ENCODE results near the gene SENP7. TPM values are rescaled to one million over a fixed set of nuclear protein-coding genes. Genes with fewer than 3 reads are reported as not detected.
"Not testable (repeated sequence)": the region's sequence is repeated elsewhere in the genome, so short reads cannot be mapped to it uniquely, and the experiment has no call there.

The SENP7 gene, protein sequence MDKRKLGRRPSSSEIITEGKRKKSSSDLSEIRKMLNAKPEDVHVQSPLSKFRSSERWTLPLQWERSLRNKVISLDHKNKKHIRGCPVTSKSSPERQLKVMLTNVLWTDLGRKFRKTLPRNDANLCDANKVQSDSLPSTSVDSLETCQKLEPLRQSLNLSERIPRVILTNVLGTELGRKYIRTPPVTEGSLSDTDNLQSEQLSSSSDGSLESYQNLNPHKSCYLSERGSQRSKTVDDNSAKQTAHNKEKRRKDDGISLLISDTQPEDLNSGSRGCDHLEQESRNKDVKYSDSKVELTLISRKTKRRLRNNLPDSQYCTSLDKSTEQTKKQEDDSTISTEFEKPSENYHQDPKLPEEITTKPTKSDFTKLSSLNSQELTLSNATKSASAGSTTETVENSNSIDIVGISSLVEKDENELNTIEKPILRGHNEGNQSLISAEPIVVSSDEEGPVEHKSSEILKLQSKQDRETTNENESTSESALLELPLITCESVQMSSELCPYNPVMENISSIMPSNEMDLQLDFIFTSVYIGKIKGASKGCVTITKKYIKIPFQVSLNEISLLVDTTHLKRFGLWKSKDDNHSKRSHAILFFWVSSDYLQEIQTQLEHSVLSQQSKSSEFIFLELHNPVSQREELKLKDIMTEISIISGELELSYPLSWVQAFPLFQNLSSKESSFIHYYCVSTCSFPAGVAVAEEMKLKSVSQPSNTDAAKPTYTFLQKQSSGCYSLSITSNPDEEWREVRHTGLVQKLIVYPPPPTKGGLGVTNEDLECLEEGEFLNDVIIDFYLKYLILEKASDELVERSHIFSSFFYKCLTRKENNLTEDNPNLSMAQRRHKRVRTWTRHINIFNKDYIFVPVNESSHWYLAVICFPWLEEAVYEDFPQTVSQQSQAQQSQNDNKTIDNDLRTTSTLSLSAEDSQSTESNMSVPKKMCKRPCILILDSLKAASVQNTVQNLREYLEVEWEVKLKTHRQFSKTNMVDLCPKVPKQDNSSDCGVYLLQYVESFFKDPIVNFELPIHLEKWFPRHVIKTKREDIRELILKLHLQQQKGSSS
- 12.2 TPM for total RNA-seq
- long read RNA-seq, full-length matches to known transcripts = 6 of 9 reads
- long read RNA-seq, partial matches to known transcripts = 2 of 9 reads
- long read RNA-seq, other reads (novel, unspliced or antisense) = 1 of 9 reads

GRCh38 chr3:101512646-101513418 is at the start of gene SENP7:
Gene SENP7, minus strand, starts transcription at chr3:101513212. Its CDS starts 82 bp downstream, at chr3:101513130.
- ATAC-seq (peak; percentile 92), DNase-seq (peak; percentile 91)
- intact Hi-C loops (cut with micrococcal nuclease) = no loop called here

- DNase-seq (peak; percentile 93), ATAC-seq (peak; percentile 100)
- intact Hi-C loops (cut with micrococcal nuclease) = no loop called here
Observed at GRCh38 chr3:101561630-101562328, 48.8 kb upstream of the SENP7 start, which contains the start of gene TRMT10C. Gene TRMT10C, plus strand, starts transcription at chr3:101561868. Its CDS starts 2,914 bp downstream, at chr3:101564782.

GRCh38 chr3:101556064-101556463 is 43.1 kb upstream of the SENP7 start:
- intact Hi-C loops (cut with micrococcal nuclease) = no loop called here
- ATAC-seq = no peak
- DNase-seq = no peak

DNA sequence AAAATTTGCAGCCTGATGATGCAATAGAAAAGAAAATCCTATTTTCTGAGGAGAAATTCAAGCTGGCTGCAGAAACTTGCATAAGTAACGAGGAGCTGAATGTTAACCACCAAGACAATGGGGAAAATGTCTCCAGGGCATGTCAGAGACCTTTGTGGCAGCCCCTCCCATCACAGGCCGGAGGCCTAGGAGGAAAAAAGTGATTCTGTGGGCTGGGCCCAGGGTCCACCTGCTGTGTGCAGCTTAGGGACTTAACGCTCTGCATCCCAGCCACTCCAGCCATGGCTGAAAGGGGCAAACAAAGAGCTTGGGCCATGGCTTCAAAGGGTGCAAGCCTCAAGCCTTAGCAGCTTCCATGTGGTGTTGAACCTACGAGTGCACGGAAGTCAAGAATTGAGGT is 40.4 kb upstream of the SENP7 start:
- DNase-seq; ATAC-seq; intact Hi-C loops (cut with micrococcal nuclease): not testable (repeated sequence)

DNA sequence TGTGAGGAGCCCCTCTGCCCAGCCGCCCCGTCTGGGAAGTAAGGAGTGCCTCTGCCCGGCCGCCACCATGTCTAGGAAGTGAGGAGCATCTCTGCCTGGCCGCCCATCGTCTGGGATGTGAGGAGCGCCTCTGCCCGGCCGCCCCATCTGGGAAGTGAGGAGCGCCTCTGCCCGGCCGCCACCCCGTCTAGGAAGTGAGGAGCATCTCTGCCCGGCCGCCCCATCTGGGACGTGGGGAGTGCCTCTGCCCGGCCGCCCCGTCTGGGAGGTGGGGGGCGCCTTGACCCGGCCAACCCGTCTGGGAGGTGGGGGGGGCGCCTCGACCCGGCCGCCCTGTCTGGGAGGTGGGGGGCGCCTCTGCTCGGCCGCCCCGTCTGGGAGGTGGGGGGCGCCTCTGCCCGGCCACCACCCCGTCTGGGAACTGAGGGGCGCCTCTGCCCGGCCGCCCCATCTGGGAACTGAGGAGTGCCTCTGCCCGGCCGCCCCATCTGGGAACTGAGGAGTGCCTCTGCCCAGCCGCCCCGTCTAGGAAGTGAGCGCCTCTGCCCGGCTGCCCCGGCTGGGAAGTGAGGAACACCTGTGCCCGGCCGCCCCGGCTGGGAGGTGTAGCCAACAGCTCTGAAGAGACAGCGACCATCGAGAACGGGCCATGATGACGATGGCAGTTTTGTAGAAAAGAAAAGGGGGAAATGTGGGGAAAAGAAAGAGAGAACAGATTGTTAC is 38.5 kb upstream of the SENP7 start:
- intact Hi-C loops (cut with micrococcal nuclease); ATAC-seq; DNase-seq: not testable (repeated sequence)

- intact Hi-C loops (cut with micrococcal nuclease) = no loop called here
- ATAC-seq = peak; percentile 73
Observed at GRCh38 chr3:101549473-101549872, 36.5 kb upstream of the SENP7 start.

GRCh38 chr3:101548527-101549105 is 35.6 kb upstream of the SENP7 start:
- DNase-seq (no peak), ATAC-seq (no peak)
- intact Hi-C loops (cut with micrococcal nuclease) = no loop called here

More at GRCh38 chr3:101549473-101549872, 36.5 kb upstream of the SENP7 start:
- no peak for DNase-seq

GRCh38 chr3:101544161-101544850 is 31.3 kb upstream of the SENP7 start:
- intact Hi-C loops (cut with micrococcal nuclease) = no loop called here
- ATAC-seq (no peak), DNase-seq (no peak)

GRCh38 chr3:101542957-101543356 is 29.9 kb upstream of the SENP7 start:
- intact Hi-C loops (cut with micrococcal nuclease) = no loop called here
- DNase-seq = no peak
- no peak for ATAC-seq

- DNase-seq; ATAC-seq; intact Hi-C loops (cut with micrococcal nuclease): not testable (repeated sequence)
Observed at GRCh38 chr3:101536955-101537354, 23.9 kb upstream of the SENP7 start.

DNA sequence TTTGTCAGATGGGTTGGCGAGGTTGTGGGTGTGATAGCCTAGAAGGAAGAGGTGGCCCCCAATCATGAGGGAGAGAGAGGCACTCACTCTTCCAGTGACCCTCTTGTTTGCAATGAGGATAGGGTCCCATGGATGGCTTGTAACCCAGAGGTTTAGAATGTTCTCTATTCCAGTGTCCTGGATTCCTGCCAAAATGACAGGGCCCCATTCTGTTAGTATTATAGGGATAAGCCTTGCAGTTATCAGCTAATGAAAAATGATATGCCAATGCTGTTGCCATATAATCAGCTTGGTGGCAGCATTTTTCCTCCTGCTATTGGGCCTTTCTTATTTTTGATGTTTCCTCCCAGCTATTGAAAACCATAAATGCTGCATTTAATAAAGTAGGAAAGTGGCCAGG is 23.3 kb upstream of the SENP7 start:
- intact Hi-C loops (cut with micrococcal nuclease) = no loop called here
- no peak for ATAC-seq
- no peak for DNase-seq

DNA sequence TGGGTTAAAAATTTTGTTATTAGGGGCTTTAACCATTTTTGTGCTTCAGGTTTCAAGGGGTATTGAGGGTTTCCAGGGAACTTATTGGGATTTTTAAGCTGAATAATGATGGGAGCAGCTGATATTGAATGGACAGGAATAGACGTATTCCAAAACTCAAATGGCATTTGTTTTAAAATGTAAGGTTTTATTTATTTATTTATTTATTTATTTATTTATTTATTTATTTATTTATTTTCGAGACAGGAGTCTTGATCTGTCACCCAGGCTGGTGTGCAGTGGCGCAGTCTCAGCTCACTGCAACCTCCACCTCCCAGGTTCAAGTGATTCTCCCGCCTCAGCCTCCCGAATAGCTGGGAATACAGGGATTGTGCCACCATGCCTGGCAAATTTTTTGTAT is 22.2 kb upstream of the SENP7 start:
- intact Hi-C loops (cut with micrococcal nuclease) = no loop called here
- no peak for ATAC-seq
- no peak for DNase-seq

DNA sequence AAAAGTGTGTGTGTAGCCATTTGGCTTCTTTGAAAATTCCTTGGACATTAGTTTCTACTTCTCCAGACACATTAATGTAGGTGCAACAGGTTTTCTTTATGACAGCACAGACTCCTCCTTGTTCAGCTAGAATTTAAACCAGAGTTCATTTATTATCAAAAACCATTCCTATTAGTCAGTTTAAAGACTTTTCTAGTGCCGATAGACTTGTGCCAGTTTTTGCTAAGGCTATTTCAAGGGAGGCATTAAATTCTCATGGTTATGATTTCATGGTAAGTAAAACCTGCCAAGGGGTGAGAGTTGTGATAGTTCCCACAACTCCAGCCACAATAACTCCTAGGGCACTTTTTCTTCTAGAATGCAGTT is 20.6 kb upstream of the SENP7 start:
- intact Hi-C loops (cut with micrococcal nuclease) = no loop called here
- no peak for ATAC-seq

DNA sequence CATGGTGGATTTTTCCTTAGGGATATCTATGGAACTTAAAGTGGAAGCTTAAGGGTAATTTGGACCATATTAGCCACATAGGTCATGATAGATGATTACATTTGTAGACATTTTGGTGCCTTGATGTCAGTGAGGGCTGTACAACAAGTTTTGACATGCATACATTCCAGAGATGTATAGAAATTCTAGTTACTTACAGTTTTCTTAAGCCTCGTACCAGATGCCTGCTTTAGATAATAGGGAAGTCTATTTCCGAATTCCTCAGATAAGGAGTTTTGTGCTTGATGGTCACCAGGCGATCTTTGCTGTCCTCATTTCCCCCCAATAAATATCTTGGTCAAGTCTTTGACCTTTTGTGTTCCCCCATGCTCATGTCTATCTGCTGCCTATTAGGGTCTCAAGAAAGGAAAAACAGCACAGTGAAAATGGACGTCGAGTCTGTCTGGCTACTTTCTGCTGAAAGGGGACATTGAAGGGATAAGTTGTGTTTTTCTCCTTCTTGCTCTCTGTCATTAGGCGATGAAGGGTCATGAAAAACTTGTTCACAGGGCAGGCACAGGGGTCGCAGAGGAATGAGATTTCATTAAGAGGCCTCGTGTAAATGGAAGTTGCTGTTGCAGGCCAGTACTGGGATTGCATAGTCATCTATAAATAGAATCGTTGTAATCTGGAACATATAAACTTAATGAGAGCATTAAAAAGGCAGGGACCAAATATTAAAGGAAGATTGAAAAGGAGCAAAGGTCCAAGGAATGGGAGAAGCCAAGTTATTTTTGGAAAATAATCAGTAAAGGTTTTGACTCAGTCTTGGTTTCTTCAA is 20.0 kb upstream of the SENP7 start:
- ATAC-seq (peak; percentile 33), DNase-seq (no peak)
- intact Hi-C loops (cut with micrococcal nuclease) = no loop called here

More for the DNA sequence above, 20.6 kb upstream of the SENP7 start:
- DNase-seq = no peak

- DNase-seq = no peak
- intact Hi-C loops (cut with micrococcal nuclease) = no loop called here
- ATAC-seq = no peak
Observed at GRCh38 chr3:101531473-101532086, 18.6 kb upstream of the SENP7 start.

Measured in left ventricle myocardium superior (tissue), 1 donor.